GM18508 (cell line): ENCODE results near the gene IL16.

Experiments
- ATAC-seq: cut with Tn5 transposase; IDR thresholded peaks from one replicate; pipeline ENCODE4 v1.9.1; 2021; ENCODE audit warnings: moderate number of reproducible peaks; ENCODE audit not compliant: insufficient read depth, unreplicated experiment

The IL16 gene

DNA sequence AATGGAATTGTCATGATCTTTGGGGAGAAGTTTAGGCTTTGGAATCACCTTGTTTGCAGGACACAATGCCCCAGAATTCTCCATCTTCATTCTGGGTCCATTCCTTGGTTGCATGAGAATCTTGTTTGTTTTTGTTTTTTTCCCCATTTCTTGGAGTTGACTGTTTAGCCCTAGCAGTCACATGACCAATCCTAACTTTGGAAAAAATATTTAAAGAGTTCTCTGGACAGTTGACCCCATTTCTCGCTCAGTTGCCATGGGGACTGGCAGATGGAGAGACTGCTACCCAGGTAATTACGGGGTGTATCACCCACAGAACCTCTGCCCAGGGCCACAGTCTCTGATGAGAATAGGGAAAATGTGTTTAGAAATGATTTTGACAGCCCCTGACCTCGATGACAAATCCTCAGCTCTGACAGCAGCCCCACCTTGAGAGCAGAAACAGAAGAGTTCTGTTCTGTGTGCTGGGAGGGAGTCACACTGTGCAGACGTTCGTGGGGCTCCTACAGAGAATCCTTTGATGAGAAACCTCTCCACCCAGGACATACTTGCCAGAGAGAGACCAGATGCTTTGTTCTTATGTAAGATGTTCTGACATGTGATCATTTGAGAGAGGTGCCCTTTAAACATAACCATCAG lies 57.7 kb downstream of the IL16 start:
- ATAC-seq = no peak

DNA sequence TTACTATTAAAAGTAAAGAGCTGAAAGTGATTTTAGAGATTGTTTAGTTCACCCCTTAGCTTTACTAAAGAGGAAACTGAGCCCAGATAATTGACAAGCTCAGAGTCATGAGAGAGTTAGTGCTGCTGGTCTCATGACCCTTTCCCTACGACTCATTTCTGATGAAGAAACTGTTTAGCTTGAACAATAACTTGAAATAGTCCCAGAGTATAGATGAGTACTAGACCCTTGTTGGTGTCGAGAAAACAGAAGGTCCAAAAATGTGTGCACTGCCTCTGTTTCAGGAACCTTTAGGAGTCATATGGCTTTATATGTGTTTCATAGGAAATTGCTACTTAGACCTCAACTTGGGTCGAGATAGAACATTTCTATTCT lies 58.2 kb downstream of the IL16 start:
- ATAC-seq = no peak

DNA sequence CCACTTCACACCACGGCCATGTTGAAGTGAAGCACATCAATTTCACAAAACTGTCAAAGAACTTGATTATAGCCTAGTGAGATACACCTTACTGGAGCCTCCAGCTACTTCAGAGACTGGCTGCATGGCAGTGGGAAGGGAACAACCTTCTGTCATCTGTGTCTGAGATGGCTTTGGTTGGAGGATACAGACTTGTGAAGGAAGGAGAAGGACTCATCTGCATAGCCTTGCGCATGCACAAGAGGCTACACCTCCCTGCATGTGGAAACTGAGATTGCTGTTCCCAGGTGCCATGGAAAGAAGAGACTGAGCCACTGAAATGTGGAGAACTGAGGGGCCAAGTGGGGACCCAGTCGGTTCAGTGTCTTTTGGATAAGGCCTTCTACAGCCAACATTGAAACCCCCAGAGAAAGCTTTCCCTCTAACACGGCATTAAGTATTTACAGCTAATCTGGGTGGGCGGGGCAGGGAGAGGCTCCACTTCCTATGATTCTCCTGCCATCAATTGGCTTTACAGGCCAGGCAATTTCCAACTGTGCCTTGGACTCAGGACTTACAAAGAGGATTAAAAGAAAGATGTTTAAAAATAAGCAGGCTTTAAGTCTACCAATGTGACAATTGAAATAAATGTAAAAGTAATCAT lies 58.8 kb downstream of the IL16 start:
- no peak for ATAC-seq

DNA sequence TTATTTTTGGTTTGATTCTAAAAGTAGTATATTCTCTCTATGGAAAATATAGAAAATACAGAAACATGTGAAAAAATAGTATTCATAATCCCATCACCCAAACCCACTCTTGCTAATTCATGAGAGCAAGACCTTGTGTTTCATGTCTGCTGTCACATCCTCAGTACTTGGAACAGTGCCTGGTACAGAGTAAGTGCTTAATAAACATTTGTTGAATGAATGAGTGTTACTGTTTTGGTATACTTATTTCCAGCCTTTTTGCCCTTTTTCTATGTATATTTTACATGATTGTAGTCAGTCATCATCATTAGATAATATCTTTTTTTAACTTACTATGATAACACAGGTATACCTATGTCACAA lies 59.3 kb downstream of the IL16 start:
- ATAC-seq = no peak

DNA sequence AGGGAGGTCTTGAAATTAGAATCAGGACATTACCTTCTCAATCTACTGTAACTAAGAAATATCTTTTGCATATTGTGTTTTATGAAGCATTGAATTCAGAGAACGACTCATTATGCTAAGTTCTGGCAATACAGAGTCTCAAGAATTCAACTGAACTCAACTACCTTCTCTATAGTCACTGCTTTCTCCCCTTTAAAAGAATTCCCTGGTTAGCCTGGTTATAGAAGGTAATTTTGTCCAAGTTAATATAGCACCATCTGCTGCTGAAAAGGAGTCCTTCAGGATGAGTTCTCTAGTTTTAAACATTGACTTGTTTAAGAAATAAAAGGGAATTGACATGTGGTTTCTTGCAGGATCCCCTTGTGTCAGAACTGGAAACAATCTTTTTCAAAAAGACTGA lies 60.2 kb downstream of the IL16 start:
- ATAC-seq = no peak

DNA sequence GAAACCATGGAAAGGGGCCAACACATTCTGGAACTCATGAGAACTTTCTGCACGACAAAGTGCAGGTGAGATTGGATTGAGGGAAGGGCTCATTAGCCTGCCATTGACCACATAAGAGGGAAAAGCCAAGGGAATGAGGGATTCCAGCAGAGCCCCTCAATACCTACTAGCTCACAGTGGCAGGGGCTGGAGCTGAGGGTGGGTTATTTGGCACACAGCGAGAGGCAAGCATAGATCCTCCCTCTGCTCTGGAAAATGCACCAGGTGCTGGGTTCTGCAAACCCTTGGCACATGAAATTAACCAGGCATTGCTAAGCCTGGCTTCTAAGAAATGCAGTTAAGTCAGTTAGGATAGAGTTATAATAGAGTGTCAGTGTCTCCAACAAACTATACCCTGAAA lies 60.8 kb downstream of the IL16 start:
- ATAC-seq = no peak

DNA sequence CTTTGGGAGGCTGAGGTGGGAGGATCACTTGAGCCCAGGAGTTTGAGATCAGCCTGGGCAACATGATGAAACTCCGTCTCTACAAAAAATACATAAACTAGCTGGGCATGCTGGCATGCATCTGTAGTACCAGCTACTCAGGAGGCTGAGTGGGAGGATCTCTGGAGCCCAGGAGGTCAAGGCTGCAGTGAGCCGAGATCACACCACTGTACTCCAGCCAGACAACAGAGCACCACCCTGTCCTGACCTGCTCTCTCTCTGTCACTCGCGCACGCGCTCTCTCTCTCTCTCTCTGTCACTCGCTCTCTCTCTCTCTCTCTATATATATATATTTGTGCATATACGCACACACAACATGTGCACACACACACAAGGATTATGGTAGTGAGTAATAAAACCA lies 61.8 kb downstream of the IL16 start:
- ATAC-seq = no peak

DNA sequence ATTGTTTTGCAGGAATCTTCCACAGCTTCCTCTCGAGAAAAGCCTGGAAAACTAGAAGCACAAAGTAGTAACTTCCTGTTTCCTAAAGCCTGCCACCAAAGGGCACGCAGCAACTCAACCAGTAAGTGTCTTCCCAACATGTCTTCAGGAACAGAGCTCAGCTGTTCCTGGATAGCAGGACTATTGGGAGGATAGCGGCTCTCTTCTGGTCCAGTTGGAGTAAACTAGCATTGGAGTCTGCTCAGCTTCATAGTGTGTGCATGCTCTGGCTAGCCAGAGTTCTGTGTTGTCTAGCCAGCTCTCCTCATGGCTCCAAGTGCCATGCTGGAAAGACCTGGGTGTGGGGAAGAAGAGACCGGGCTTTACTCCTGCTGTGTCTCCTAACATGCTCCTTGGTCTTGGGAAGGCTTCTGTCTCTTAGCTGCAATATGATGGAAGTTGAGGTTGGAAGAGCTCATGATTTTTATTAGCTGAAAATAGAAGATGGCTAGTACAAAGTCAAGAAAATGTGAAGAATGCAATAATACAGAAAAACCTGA lies 63.1 kb downstream of the IL16 start:
- ATAC-seq = no peak

DNA sequence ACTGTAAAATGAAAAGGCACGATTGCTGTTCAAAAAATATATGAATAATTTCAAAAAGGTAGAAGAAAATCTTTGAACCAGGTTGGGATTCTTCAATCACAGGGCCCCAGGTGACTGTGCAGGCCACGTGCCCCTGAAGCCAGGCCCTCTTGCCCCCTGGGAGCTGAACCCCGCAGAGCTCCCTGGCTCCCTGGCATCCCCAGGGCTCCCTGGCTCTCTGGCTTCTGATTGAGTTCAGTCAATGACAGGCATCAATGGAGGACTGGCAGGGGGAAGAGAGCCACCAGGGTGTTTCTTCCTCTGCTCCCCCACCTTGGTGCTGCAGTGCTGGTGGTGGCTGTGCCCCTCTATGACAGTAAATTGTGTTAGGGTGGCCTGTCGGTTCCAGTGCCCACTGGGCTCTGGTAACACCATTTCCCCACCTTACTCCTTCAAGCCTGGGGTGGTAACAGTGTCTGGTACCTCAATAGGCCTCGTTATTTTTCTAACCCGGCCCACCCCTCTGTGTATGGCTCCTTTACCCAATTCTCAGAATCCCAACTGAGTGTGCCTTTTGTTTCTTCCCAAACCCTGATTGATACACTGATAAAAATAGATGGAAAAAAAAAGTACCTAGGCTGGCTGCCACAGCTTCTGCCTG lies 64.6 kb downstream of the IL16 start:
- no peak for ATAC-seq

DNA sequence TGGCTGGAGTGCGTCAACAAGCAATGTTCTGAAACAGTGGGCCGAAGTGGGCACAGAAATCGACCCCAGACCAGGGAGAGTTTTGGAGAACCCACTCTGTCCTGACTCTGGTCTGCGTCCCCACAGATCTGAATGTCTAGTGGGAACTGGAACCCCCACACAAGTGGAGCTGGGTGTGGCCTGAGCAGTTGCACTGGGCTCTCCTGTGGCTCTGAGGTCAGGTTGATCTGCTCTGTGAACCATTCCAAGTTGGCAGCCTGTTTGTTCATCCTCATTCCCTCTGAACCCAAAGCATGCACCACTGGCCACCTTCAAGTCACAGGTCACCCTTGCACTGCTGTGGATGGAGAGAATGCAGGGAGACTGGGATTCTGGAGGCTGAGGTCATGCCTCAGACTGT lies 66.8 kb downstream of the IL16 start:
- no peak for ATAC-seq

DNA sequence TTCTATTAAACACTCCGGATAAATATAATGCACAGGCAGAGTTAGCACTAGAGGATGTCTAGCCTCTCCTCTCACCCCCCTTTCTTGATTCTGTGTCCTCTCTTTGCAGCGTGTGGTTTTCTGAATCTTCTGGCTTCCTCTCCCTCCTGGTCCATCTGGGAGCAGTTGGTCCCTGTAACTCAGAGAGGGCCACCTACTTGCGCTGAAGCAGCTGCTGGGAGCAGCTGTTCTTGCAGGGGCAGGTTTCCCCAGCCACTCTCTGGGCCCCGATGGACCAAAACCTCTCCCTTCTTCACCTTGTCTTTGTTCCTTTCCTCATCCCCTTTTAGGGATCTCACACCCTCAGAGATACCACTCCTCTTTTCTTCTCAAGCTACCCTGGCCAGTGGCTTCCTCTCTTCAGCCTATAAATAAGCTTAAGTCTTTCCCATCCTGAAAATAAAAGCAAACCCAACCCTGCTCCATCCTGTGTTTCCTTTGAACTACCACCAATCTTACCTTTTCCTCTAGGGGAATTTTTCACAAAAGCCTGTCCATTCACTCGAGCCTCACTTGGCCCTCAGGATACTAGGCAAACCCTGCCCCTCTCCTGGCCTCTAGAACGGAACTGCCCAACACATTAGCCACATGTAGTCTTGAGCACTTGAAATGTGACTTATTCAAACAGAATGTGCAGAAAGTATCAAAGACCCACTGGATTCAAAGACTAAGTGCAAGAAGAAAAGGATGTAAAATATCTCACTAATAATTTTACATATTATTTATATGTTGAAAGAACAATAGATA lies 67.6 kb downstream of the IL16 start:
- no peak for ATAC-seq

DNA sequence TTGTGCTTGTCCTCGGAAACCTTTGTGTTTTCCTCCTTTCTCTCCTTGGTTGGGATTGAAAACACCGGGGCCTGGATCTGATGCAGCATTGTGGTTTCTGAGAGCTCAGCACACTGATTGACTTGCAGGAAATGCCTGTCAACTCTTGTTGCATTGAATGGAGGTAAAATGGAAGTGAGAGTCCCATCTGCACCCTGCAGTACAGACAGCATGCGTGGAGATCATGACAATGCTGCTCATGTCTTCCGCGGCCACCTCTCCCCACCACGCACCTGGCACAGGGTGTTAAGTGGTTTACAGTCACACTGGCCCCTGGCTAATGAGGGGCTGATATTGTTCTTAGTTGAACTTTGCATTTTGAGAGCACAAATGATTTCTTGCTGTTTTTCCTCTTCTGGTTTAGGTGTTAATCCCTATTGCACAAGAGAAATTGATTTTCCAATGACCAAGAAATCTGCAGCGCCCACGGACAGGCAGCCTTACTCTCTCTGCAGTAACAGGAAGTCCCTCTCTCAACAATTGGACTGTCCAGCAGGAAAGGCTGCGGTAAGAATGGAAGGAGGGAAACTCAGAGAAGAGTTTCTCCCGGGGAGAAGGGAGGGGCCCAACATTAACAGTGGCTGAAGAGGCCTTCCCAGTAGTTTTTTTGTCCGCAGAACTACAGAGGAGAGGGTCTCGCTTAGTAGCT lies 68.7 kb downstream of the IL16 start:
- no peak for ATAC-seq

DNA sequence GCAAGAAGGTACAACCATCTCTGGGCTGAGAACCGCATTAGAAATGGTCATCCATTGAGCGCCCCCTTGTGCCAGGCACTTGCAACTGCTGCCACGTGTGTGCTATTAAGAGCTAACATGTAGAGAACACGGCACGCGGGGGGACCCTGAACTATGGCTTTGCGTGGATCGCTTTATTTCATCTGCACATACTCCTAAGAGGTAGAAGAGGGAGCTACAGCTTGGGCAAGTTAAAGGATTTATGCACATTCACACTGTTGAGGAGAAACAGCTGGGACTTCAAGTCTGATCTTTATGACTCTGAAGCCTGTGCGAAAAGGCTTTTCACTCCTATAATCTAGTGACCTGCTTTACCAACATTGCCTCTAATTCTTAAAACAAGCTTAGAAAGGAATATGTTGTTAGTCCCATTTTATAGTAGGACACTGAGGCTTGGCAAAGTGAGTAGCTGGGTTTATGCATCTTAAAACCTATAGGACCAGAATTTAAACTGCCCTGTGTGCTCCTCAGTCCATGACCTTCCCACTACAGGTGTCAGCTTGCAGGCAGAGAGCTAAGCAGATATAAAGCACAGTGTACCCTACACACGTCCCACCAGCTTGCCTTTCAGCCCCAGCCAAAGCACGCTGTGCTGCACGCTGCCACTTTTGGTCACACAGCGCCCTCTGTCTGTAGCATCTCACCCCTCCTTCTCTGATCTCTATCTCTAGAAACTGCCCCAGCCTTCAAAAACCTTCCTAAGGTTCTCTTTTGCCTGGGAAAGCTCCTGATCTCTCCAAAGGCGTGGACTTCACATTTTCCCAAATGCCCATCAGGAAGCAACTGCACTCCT lies 69.5 kb downstream of the IL16 start:
- peak; percentile 82 for ATAC-seq

DNA sequence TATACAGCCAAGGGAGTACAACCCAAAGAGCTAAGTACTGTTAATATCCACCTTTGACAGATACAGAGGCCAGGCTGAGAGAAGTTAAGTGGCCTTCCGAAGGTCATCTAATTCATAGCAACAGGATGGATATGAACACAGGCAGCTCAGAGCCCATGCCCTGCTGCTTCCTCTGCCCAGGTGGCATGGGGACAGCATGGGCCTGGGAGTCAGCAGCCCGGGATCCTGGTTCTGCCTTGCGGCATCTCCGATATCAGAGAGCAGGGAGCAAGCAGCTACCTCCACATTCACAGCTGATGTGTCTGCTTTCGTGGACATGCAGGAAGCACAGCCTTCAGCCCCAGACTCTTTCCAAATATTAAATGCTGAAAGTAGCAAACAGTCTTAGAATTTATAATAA lies 71.7 kb downstream of the IL16 start:
- no peak for ATAC-seq

DNA sequence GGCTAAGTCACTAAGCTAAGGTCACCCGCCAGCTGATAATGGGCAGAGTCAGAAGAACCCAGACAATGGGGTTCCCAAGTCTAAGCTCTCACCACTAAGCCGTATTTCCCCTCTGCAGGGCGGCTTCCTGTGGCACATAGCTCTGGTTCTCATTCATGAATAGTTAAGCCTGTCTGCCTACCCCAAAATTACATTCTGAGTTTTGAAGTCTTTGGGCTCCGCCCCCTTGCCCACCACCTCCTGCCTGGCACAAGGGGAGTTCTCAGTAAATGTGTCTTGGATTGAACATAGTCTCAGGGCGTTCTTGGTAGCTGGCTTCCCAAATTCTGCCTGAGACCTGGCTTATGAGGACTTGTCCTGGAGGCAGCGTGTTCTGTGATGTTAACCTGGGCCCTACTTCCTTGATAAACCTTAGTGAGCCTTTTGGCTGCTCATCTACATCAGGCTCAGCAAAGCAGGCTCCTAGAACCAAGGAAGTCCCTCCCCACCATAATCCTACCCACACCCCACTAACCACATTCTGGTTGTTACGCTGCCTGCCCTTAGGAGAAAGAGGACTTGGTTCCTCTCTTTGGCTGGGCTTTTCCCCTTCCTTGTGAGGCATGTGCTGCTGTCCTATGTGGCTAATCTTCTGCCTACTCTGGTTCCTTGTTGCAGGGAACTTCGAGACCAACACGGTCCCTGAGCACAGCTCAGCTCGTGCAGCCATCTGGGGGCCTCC lies 72.4 kb downstream of the IL16 start:
- ATAC-seq = no peak

DNA sequence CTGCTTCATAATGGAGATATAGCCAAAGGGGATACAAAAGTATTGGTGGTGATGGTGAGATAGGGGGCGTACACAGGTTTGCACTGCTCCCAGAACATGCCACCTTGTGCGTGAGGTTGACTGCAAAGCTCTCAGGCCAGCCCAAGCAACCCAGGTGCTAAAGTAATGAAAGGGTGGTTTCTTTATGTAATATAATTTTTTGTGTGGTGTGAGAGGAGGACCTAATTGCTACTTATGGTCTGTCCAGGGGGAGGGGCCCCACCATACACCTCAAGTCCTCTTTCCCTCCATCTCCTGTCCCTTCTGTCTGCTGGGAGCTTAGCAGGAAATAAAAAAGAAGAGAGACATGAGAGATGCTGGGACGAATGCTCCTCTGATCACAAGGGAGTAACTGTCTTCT lies 73.5 kb downstream of the IL16 start:
- ATAC-seq = no peak

DNA sequence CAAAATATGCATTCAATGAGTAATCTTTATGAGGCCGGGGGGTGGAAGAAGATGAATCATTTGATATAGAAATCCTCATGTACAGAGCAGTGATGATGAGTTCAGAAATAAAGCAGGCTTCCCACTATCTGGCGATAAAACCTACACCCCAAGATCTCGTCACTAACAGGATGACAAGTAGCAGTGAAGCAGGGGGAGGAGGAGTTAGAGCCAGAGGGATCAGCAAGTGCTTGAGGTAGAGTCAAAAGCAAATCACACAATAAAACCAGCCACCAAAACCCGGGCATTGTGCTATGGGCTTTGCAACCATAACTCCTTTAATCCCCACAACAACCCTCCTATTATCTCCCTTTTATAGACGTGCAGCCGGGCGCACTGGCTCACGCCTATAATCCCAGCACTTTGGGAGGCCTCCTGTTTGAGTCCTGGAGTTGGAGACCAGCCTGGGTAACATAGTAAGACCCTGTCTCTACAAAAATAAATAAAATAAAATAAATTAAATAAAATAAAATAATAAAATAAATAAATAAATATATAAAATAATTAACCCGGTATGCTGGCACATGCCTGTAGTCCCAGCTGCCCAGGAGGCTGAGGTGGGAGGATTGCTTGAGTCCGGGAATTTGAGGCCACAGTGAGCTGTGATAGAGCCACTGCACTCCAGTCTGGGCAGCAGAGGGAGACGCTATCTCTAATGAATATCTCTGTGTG lies 74.3 kb downstream of the IL16 start:
- no peak for ATAC-seq
